Heart right ventricle (tissue), 16 donors: ENCODE results near the gene CLASP2. TPM values are rescaled to one million over a fixed set of nuclear protein-coding genes. Genes with fewer than 3 reads are reported as not detected.

Experiments used
- ATAC-seq, 8 donors: fragments of 200-7000 bp; cut with Tn5 transposase; one replicate each; pipeline ENCODE4 v1.9.1; 2020; ENCODE audit warnings: mild to moderate bottlenecking in 8 of 8, moderate library complexity in 8 of 8, moderate number of reproducible peaks in 1 of 8
- DNase-seq, 2 donors: peaks; one replicate each; pipeline ENCODE4 v3.0.0-alpha.2; 2020
- H3K27ac ChIP-seq, 10 donors: fragments of 200-600 bp; sonication (generic) in 2 of 10; one replicate each; pipeline versions ENCODE4 v1.5.0 to v1.8.0; 2020 to 2022; ENCODE audit warnings: mild to moderate bottlenecking in 3 of 10
- H3K27me3 ChIP-seq, 7 donors: fragments of 200-600 bp; one replicate each; pipeline ENCODE4 v1.8.0; 2021 to 2022; ENCODE audit warnings: mild to moderate bottlenecking in 2 of 7
- H3K36me3 ChIP-seq, 9 donors: fragments of 200-600 bp; sonication (generic) in 1 of 9; one replicate each; pipeline versions ENCODE4 v1.5.0 to v1.8.0; 2020 to 2022; ENCODE audit warnings: mild to moderate bottlenecking in 2 of 9
- H3K4me1 ChIP-seq, 9 donors: fragments of 200-600 bp; sonication (generic) in 1 of 9; one replicate each; pipeline versions ENCODE4 v1.5.0 to v1.8.0; 2020 to 2022; ENCODE audit warnings: mild to moderate bottlenecking in 4 of 9
- H3K4me3 ChIP-seq, 10 donors: fragments of 200-600 bp; sonication (generic) in 2 of 10; one replicate each; pipeline versions ENCODE4 v1.5.0 to v1.8.0; 2020 to 2022; ENCODE audit warnings: mild to moderate bottlenecking in 7 of 10, moderate library complexity in 2 of 10
- H3K9me3 ChIP-seq, 11 donors: fragments of 200-600 bp in 10 of 11; sonication (generic) in 2 of 11; one replicate each; pipeline versions ENCODE4 v1.5.0 to v1.8.0; 2013 to 2022; ENCODE audit warnings: mild to moderate bottlenecking in 2 of 11, control low read depth in 1 of 11, moderate library complexity in 1 of 11
- CTCF ChIP-seq, 9 donors: fragments of 200-600 bp; sonication (generic) in 2 of 9; IDR thresholded peaks; one replicate each; pipeline versions ENCODE4 v1.5.0 to v1.8.0; 2021 to 2022; ENCODE audit warnings: antibody characterized with exemption in 9 of 9, mild to moderate bottlenecking in 5 of 9, moderate library complexity in 1 of 9
- WGBS, 2 donors: extraction: QIAGEN DNeasy Blood & Tissue Kit; methylation state at CpG; one replicate each; pipeline ENCODE4 v1.1.7; 2013; ENCODE audit warnings: inconsistent platforms in 1 of 2; 5-methylcytosine and 5-hydroxymethylcytosine counted together
- intact Hi-C, 10 donors: fragments of 100-400 bp; cut with DNase I; formaldehyde crosslinking; loops; one replicate each; pipeline versions ENCODE4 v1.11.1 to v1.14.2; 2022
- polyA plus RNA-seq, 2 donors: library from polyadenylated mRNA; stranded (reverse); fragments of 200-250 nt; gene quantifications; one replicate each; pipeline ENCODE4 v1.2.3, GENCODE V29; 2013
- total RNA-seq, 10 donors: library from RNA; stranded (reverse); fragmentation: NEBNext Ultra II Directional in 3 of 10; extraction: Animal tissue kit (Norgen Biotek cat#: 25700) in 3 of 10; gene quantifications; one replicate each; pipeline versions ENCODE4 v1.2.1 to v1.2.4, GENCODE V29; 2021 to 2023
- donor health status: Arrhythmogenic right ventricular cardiomyopathy.
- donor health status: ischemic (EF 13 %, LVEDD 7.1; RV severe dilation, severe dysfunction).
- donor health status: healthy with polysubstance abuse.
- donor health status: DM: no; HTN: yes; CAD: no.
- donor health status: DM: no; HTN: no; CAD: no.
- donor health status: ischemic (EF 25% LVEDD 6.9; RV normal size, moderate dysfunction).
- donor health status: ischemic (EF 25% LVEDD 5.7; RV mildly dilated, moderate dysfunction).
- donor health status: healthy.
- donor health status: DM: yes; HTN: yes; CAD: no.
- donor health status: Ischemic cardiomyopathy.
- donor health status: ischemic (EF 35%, LVEDD 5.7; RV mildly dilated, moderate dysfunction).
- donor health status: nonischemic (EF 11% LVEDD 7.7; RV severe dilation, severe dysfunction).
- donor health status: DM: yes; HTN: yes; CAD: no.
- donor health status: PGD.
- donor health status: ischemic (EF 29% LVEDD 5.4; RV normal size, mild dysfunction).
- donor health status: nonischemic (EF 23%, LVEDD 6.1; RV moderate dilation, normal function).

The CLASP2 gene
- total and polyA plus RNA-seq, 12 donors: 9.7 to 107 (median 84.9) TPM

GRCh38 chr3:33658991-33659848 lies 58.8 kb downstream of the CLASP2 start:
- H3K36me3 ChIP-seq: no peaks in the 10 kb centered on the region
- H3K27ac ChIP-seq: peak overlapping the region; percentile 69 to 85 (median 82)
- intact Hi-C loops: loop anchor here in 3 of 10 donors (2.0 to 5.0 kb wide), 2 partner anchors 58 to 60 kb away; partner anchors contain the start of gene CLASP2 (in 3 of the 3)
- DNase-seq (peak; percentile 79 to 80), ATAC-seq (peak; percentile 95 to 99 (median 98))
- H3K4me3 ChIP-seq: peak overlapping the region; percentile 15 to 67 (median 56)
- WGBS, 2 donors: 1% methylated on average over 16 of the region's 16 CpGs
- no peak for TF ChIP-seq CTCF (IDR thresholded peaks at IDR 0.05)
- H3K9me3 ChIP-seq: no peaks in the 10 kb centered on the region
- H3K27me3 ChIP-seq: no peaks in the 10 kb centered on the region
- H3K4me1 ChIP-seq: peaks cover 3 to 49% (median 36%) of the 10 kb centered on the region in 9 donors

- no peaks in the 10 kb centered on the region for H3K36me3 ChIP-seq
- WGBS, 2 donors: 2 to 4% methylated on average over 2 of the region's 2 CpGs
- peak in 3 of 8 donors; percentile 2 to 45 (median 17) for ATAC-seq
- intact Hi-C loops: loop anchor here in 3 of 10 donors (2.0 to 5.0 kb wide), 2 partner anchors 59 to 60 kb away; partner anchors contain the start of gene CLASP2 (in 3 of the 3)
- H3K27me3 ChIP-seq: no peaks in the 10 kb centered on the region
- H3K9me3 ChIP-seq: no peaks in the 10 kb centered on the region
- no peak for TF ChIP-seq CTCF (IDR thresholded peaks at IDR 0.05)
- H3K4me3 ChIP-seq: peak overlapping the region; percentile 15 to 67 (median 56)
- no peak for DNase-seq
- peak overlapping the region; percentile 69 to 85 (median 82) for H3K27ac ChIP-seq
- peaks cover 3 to 52% (median 36%) of the 10 kb centered on the region in 9 donors for H3K4me1 ChIP-seq
These were observed 59.4 kb downstream of the CLASP2 start for GRCh38 chr3:33658621-33658990.

GRCh38 chr3:33658039-33658438 lies 60.0 kb downstream of the CLASP2 start:
- ATAC-seq: no peak
- intact Hi-C loops: loop anchor here in 3 of 10 donors (2.0 to 5.0 kb wide), 2 partner anchors 59 to 61 kb away; partner anchors contain the start of gene CLASP2 (in 3 of the 3)

More at GRCh38 chr3:33658039-33658438, 60.0 kb downstream of the CLASP2 start:
- H3K4me3 ChIP-seq: peak overlapping the region; percentile 15 to 67 (median 56)
- no peaks in the 10 kb centered on the region for H3K9me3 ChIP-seq
- no peaks in the 10 kb centered on the region for H3K27me3 ChIP-seq
- H3K4me1 ChIP-seq: peaks cover 3 to 58% (median 34%) of the 10 kb centered on the region in 9 donors
- TF ChIP-seq CTCF (IDR thresholded peaks at IDR 0.05): no peak
- H3K36me3 ChIP-seq: no peaks in the 10 kb centered on the region
- H3K27ac ChIP-seq: peak overlapping the region in 9 of 10 donors; percentile 69 to 85 (median 82)
- no peak for DNase-seq
- 28 to 55% methylated on average over 1 of the region's 1 CpG for WGBS, 2 donors
